Lung (tissue), 12 donors: ENCODE results near the gene NAALADL2. TPM values are rescaled to one million over a fixed set of nuclear protein-coding genes. Genes with fewer than 3 reads are reported as not detected.

Source experiments
- ATAC-seq: fragments of 200-7000 bp; cut with Tn5 transposase; one replicate; pipeline ENCODE4 v1.9.1; 2020; ENCODE audit warnings: moderate number of reproducible peaks; ENCODE audit not compliant: insufficient read depth, low FRiP score
- DNase-seq, 3 donors: peaks; one replicate each; pipeline ENCODE4 v3.0.0-alpha.2; 2013 to 2017
- H3K27ac ChIP-seq, 2 donors: one replicate each; pipeline ENCODE4 v1.5.1; 2013; ENCODE audit warnings: mild to moderate bottlenecking in 2 of 2, moderate library complexity in 2 of 2, control low read depth in 1 of 2, inconsistent platforms in 1 of 2, low read depth in 1 of 2, low read length in 1 of 2
- H3K27me3 ChIP-seq, 3 donors: one replicate each; pipeline ENCODE4 v1.5.1; 2013; ENCODE audit warnings: low read length in 2 of 3; ENCODE audit not compliant: control insufficient read depth in 3 of 3, insufficient read depth in 3 of 3
- H3K36me3 ChIP-seq, 4 donors: one replicate each; pipeline ENCODE4 v1.5.1; 2013; ENCODE audit warnings: low read length in 4 of 4, mild to moderate bottlenecking in 1 of 4, moderate library complexity in 1 of 4; ENCODE audit not compliant: control insufficient read depth in 4 of 4, insufficient read depth in 4 of 4
- H3K4me1 ChIP-seq, 5 donors: one replicate each; pipeline ENCODE4 v1.5.1; 2013; ENCODE audit warnings: low read length in 5 of 5, mild to moderate bottlenecking in 2 of 5, moderate library complexity in 1 of 5; ENCODE audit not compliant: control insufficient read depth in 5 of 5, insufficient read depth in 5 of 5
- H3K4me3 ChIP-seq: one replicate; pipeline ENCODE4 v1.5.1; 2013; ENCODE audit warnings: mild to moderate bottlenecking, control low read depth, moderate library complexity
- H3K9ac ChIP-seq, 2 donors: one replicate each; pipeline ENCODE4 v1.5.1; 2013; ENCODE audit warnings: low read length in 2 of 2, control low read depth in 1 of 2; ENCODE audit not compliant: insufficient read depth in 1 of 2
- H3K9me3 ChIP-seq, 4 donors: one replicate each; pipeline ENCODE4 v1.5.1; 2013; ENCODE audit warnings: low read length in 3 of 4, mild to moderate bottlenecking in 1 of 4, moderate library complexity in 1 of 4; ENCODE audit not compliant: control insufficient read depth in 4 of 4, insufficient read depth in 3 of 4
- whole genome bisulfite sequencing, 2 donors: extraction: QIAGEN DNeasy Blood & Tissue Kit; methylation state at CpG; one replicate each; pipeline ENCODE4 v1.1.7; 2013; 5-methylcytosine and 5-hydroxymethylcytosine counted together
- polyA plus RNA-seq, 2 donors: library from polyadenylated mRNA; stranded (reverse); fragments of 200-250 nt; gene quantifications; one replicate each; pipeline ENCODE4 v1.2.1, GENCODE V29; 2013
- total RNA-seq, 2 donors: library from RNA; depleted of rRNA in 1 of 2; stranded (reverse); fragments of >200 nt in 1 of 2; gene quantifications; one replicate each; pipeline ENCODE4 v1.2.1, GENCODE V29; 2014 to 2021
- TF ChIP-seq, protein P1 (sequence below): IDR thresholded peaks from 2 replicates; pipeline ENCODE4 v1.5.1; 2012; ENCODE audit warnings: mild to moderate bottlenecking; ENCODE audit errors: control extremely low read depth, extremely low read depth
- donor health status: control.
- donor health status: control.
- donor health status: Bipolar disorder and iron deficiency.
- donor health status: healthy.
- donor health status: DM: yes; HTN: yes; CAD: no.

The NAALADL2 gene
- total and polyA plus RNA-seq, 4 donors, result 0.49 to 46.7 (median 4.7) TPM

DNA sequence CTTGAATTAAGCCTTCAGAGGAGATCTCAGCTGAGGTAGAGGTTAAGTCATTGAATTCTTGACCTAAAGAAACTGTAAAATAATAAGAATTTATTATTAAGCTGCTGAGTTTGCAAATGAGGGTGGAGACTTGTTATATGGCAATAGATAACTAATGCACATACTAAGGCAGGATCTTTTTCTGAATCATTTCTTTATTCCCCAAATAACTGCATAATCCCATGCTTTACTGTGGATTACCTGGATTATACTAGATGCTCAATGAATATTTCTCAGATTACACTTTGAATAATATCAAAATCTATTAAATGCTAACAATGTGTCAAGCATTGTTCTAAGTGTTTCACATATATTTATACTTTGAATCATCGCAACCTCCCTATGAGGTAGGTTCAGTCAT, 532.5 kb downstream of the NAALADL2 start:
- no peak overlapping the region for H3K27ac ChIP-seq
- DNase-seq (no peak), ATAC-seq (no peak)
- no peak overlapping the region for H3K4me3 ChIP-seq
- no peak overlapping the region for H3K9ac ChIP-seq
- H3K4me1 ChIP-seq, result no peaks in the 10 kb centered on the region
- H3K9me3 ChIP-seq, result no peaks in the 10 kb centered on the region
- H3K36me3 ChIP-seq, result no peaks in the 10 kb centered on the region
- WGBS, 2 donors, result 98 to 100% methylated on average over 1 of the region's 1 CpG
- TF ChIP-seq, protein P1, sequence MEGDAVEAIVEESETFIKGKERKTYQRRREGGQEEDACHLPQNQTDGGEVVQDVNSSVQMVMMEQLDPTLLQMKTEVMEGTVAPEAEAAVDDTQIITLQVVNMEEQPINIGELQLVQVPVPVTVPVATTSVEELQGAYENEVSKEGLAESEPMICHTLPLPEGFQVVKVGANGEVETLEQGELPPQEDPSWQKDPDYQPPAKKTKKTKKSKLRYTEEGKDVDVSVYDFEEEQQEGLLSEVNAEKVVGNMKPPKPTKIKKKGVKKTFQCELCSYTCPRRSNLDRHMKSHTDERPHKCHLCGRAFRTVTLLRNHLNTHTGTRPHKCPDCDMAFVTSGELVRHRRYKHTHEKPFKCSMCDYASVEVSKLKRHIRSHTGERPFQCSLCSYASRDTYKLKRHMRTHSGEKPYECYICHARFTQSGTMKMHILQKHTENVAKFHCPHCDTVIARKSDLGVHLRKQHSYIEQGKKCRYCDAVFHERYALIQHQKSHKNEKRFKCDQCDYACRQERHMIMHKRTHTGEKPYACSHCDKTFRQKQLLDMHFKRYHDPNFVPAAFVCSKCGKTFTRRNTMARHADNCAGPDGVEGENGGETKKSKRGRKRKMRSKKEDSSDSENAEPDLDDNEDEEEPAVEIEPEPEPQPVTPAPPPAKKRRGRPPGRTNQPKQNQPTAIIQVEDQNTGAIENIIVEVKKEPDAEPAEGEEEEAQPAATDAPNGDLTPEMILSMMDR, result no peak
- H3K27me3 ChIP-seq, result no peaks in the 10 kb centered on the region

DNA sequence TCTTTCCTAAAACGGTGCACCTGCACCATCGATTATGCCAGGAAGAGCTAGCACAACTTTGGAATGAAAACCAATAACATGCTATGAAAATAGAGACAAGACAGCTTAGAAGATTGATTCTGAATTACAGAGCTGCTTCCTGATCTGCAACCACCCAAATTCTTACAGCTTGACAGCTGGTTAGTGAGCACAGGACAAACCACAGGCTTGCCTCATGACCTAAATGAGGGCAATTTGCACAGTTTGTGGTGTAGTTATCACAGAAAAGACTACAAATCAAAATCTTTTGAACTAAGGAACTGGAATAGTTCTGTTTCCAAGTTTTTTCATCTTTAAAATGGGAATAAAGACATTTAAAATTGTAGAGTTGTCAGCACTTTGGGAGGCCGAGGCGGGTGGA, 533.5 kb downstream of the NAALADL2 start:
- Histone ChIP-seq H3K9ac (no peak overlapping the region), H3K36me3 (no peaks in the 10 kb centered on the region), H3K4me1 (no peaks in the 10 kb centered on the region), H3K9me3 (no peaks in the 10 kb centered on the region), H3K27ac (no peak overlapping the region), H3K4me3 (no peak overlapping the region), H3K27me3 (no peaks in the 10 kb centered on the region)
- no peak for ATAC-seq
- DNase-seq, result no peak
- TF ChIP-seq, protein P1, result no peak
- 67 to 70% methylated on average over 4 of the region's 4 CpGs for WGBS, 2 donors

DNA sequence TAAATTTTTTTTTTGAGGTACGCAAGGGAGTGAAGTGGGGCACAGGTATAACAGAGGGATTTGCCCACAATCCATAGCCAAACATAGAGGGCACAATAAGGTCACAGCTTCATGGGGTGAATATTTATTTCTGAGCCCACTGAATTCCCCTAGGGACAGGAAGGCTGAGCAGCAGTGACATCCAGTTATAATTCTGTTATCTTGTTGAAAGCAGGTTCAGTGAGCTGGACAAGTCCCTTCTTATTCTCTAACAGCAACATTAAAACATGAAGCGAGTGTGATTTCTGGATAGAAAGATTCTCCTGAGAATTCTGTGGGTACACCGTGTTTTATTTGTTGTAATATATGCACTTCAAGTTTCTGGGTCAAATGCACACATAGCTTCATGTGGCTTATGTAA, 538.2 kb downstream of the NAALADL2 start:
- H3K9ac ChIP-seq, result no peak overlapping the region
- H3K4me3 ChIP-seq, result no peak overlapping the region
- no peak overlapping the region for H3K27ac ChIP-seq
- DNase-seq (no peak), ATAC-seq (no peak)
- no peaks in the 10 kb centered on the region for H3K4me1 ChIP-seq
- TF ChIP-seq, protein P1, result no peak
- no peaks in the 10 kb centered on the region for H3K9me3 ChIP-seq
- WGBS, 2 donors, result 82% methylated on average over 3 of the region's 3 CpGs
- H3K27me3 ChIP-seq, result no peaks in the 10 kb centered on the region
- no peaks in the 10 kb centered on the region for H3K36me3 ChIP-seq

DNA sequence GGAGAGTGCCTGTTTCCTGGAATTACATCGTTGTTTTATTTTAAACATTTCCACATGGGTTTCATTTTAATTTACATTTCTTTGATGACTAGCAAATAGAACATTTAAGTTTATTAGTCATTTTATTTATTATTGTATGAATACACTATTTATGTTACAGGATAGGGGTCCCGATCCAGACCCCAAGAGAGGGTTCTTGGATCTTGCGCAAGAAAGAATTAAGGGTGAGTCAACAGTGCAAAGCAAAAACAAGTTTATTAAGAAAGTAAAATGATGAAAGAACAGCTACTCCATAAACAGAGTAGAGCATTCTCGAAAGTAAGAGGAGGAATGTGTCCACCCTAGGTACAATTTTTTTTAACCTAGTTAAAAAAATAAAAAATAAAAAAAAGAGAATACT, 539.5 kb downstream of the NAALADL2 start:
- Histone ChIP-seq H3K9me3 (no peaks in the 10 kb centered on the region), H3K27me3 (no peaks in the 10 kb centered on the region), H3K4me1 (no peaks in the 10 kb centered on the region), H3K27ac (no peak overlapping the region), H3K9ac (no peak overlapping the region), H3K4me3 (no peak overlapping the region), H3K36me3 (no peaks in the 10 kb centered on the region)
- no peak for ATAC-seq
- no peak for DNase-seq
- TF ChIP-seq, protein P1, result no peak
- WGBS, 2 donors, result 59 to 91% methylated on average over 4 of the region's 4 CpGs
